ENCODE data around the gene SLC43A1.

The SLC43A1 gene

GRCh38 chr11:57479021-57479663 is 36.4 kb downstream of the SLC43A1 start:
- no peak for DNase-seq

- no peak for DNase-seq
These were observed 37.9 kb downstream of the SLC43A1 start for GRCh38 chr11:57477507-57478189.

- no peak for DNase-seq
These were observed 38.6 kb downstream of the SLC43A1 start for GRCh38 chr11:57476757-57477506.

- DNase-seq, result no peak
These were observed 39.3 kb downstream of the SLC43A1 start for GRCh38 chr11:57476047-57476756.

- DNase-seq, result no peak
These were observed 39.8 kb downstream of the SLC43A1 start for GRCh38 chr11:57475671-57476046.

- no peak for DNase-seq
These were observed 40.3 kb downstream of the SLC43A1 start for GRCh38 chr11:57475191-57475590.

- DNase-seq, result no peak
These were observed 40.7 kb downstream of the SLC43A1 start for GRCh38 chr11:57474803-57475115.

- DNase-seq, result no peak
These were observed 41.3 kb downstream of the SLC43A1 start for GRCh38 chr11:57474017-57474802.

GRCh38 chr11:57473285-57473841 is 42.1 kb downstream of the SLC43A1 start:
- DNase-seq, result no peak

GRCh38 chr11:57471496-57471895 is 44.0 kb downstream of the SLC43A1 start:
- no peak for DNase-seq

- DNase-seq, result no peak
These were observed 46.2 kb downstream of the SLC43A1 start for GRCh38 chr11:57469268-57469667.

- no peak for DNase-seq
These were observed 47.2 kb downstream of the SLC43A1 start for GRCh38 chr11:57468276-57468675.

GRCh38 chr11:57467508-57468157 is 47.9 kb downstream of the SLC43A1 start:
- DNase-seq, result no peak

GRCh38 chr11:57466680-57467079 is 48.8 kb downstream of the SLC43A1 start:
- DNase-seq, result no peak

- no peak for DNase-seq
These were observed 50.8 kb downstream of the SLC43A1 start for GRCh38 chr11:57464539-57465181.

- DNase-seq, result no peak
These were observed 51.6 kb downstream of the SLC43A1 start for GRCh38 chr11:57463671-57464538.

GRCh38 chr11:57462597-57462996 is 52.9 kb downstream of the SLC43A1 start:
- no peak for DNase-seq

GRCh38 chr11:57461841-57462489 is 53.5 kb downstream of the SLC43A1 start:
- DNase-seq, result no peak
